Activated CD4-positive, CD25-positive, alpha-beta regulatory T cell treated with anti-CD3 and anti-CD28 coated beads, Interleukin-2, amount 50 U/mL, for 72 hours (primary cell): ENCODE measurements around the gene SLC13A1.
"Not testable (repeated sequence)": the region's sequence is repeated elsewhere in the genome, so short reads cannot be mapped to it uniquely, and the experiment has no call there.

Source experiments
- DNase-seq: peaks from one replicate; pipeline ENCODE4 v3.0.0; 2021

The SLC13A1 gene

DNA sequence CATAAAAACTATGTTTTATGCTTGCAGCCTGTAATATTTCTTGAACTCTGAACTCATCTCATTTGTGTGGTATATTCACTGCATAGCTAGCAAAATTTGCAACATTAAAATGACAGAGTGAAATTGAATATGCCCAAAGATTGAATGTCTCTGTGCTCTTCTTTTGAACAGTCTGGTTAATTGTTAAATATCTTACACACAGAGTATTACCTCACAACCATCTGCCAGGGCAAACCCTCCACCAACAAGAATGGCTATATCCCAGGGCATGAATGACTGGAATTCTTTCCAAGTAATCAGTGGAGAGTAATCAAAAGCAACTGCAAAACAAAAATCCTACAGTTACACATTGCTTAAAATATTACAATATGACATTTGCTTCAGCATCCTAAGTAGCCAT is 76.9 kb downstream of the SLC13A1 start:
- no peak for DNase-seq

DNA sequence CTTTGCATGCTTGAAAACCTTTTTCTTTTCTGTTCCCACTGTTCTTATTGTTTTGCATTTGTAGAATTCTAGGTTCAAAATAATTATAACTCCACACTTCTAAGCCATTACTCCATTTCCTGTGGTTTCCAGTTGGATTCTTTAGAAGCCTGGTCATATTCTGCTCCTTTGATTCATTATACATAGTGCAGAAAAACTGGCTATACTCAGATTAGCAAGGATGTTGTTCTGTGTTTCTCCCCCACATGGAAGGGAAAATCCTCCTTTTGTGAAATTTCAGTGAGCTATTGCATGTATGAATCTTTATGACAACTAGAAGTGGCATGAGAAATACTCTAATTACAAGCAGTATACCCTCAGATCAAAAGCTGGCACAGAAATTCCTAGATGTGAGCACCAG is 79.5 kb downstream of the SLC13A1 start:
- no peak for DNase-seq

DNA sequence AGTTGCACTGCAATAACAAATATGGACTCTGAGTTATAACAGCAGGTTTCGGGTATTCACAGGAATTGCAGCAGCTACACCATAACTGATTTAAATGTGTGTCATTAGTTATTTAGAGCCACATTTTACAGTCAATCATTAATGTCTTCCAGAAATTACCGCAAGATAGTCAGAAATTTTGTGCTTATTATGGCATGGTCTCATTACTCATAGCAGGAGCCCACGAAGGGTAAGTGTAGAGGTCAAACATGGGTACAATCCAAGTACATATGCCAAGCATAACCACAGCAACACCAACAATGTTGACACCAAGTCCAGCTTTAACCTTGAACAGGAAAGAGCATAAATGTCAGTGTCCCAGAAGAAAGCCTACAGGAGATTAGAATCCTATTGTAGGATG is 84.4 kb downstream of the SLC13A1 start:
- no peak for DNase-seq

DNA sequence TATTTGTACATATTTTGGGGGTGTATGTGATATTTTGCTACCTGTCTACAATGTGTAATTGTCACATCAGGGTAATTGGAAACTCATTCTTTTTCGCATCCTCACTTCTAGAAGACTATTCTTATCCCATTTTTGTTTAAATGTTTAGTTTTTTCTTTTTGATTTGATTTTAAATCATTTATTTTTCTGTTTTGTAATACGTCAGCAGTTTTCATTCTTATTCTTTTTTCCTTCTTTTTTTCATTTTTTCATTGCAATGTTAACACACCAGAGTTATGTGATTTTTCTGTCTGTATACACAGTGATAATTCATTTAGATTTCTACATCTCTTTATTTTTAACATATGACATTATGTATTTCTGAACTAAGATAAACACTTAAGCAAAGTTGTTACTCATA is 85.5 kb downstream of the SLC13A1 start:
- no peak for DNase-seq

DNA sequence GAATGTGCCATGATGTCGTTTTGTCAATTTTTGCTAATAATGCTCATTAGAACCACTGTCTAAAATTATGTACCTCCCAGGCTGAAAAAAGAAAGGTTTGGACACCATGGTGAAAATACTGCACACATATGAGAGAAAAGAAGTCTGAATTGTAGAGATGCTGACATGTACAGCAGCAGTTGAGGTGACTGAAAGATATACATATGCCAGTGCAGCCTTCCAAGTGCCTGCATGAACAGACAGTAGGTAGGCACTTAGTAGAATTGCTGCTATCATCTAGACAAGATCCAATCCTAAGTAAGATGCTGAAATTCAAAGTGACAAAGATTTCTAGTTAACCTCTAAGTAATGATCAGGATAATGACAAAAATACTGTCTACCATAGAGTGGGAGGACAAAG is 86.9 kb downstream of the SLC13A1 start:
- no peak for DNase-seq

DNA sequence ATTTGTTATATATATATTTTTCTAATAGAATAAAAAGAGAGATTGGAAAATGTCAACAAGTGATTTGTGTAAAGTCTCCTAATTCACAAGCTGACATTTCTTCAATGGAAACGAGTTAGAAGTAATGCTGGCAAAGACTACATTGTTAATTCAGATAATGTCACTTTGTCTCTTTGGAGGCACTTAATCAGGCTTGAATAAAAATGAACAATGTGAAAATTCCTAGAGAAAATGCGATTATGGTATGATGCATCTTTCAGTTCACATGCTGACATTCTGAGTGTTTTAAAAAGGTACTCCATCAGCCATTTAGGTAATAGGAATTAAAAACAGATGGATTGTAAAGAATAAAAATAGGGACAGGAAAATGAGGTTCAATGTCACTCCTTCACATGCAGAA is 100.1 kb downstream of the SLC13A1 start:
- no peak for DNase-seq

DNA sequence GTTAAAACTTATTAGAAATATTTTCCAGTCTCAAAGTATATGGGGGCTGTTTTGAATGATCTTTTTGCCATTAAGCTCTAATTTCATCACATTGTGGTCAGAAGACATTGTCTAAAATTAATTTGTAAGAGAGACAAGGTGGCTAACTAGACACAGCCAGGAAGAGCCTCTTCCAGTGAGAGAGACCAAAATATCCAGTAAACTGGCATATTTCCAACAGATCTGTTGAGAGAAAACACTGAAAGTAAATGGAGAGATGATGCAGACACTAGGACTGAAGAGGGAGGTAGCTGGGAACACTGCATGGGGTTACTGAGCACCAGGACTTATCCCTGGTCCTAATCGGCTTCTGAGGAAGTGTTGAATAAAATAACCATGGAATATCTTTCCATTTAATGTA is 102.8 kb downstream of the SLC13A1 start:
- DNase-seq: no peak

DNA sequence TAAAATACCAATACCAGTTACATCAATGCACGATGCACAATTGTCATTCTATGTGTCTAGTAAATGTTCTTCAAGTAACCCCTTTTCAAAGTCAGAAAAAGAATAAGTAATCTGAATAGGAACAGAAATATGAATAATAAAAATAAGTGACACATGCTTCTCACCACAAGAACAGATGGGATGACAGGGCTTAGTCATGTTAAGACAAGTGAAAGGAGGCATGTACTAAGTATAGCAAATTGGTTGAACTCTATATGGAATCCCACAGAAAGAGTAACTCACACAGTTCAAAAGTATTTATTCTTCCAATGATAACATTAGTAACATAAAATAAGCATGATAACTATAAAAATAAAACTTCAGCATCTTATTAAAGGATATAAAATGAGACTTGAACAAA is 103.3 kb downstream of the SLC13A1 start:
- no peak for DNase-seq

DNA sequence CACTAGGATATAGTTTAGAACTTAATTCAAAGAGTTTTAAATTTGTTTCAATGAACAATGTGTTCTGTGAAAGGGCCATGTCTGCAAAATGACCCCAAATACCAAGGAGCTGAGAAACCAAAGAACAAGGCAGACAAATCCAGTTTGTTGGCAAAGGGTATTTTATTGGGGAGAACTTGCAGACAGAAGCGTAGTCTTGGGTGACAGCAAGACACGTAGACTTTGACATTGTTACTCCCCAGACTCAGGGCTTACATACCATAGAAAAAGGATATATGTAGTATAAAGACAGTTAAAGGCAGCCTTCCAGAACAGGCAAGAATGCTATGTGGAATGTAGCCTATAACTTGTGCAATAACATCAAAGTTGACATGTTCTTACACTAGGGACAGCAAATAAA is 109.3 kb downstream of the SLC13A1 start:
- no peak for DNase-seq

DNA sequence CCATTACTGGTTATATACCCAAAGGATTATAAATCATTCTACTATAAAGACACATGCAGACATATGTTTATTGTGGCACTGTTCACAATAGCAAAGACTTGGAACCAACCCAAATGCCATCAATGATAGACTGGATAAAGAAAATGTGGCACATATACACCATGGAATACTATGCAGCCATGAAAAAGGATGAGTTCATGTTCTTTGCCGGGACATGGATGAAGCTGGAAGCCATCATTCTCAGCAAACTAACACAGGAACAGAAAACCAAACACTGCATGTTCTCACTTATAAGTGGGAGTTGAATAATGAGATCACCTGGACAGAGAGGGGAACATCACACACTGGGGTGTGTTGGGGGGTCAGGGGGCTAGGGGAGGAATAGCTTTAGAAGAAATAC is 112.9 kb downstream of the SLC13A1 start:
- DNase-seq: not testable (repeated sequence)

DNA sequence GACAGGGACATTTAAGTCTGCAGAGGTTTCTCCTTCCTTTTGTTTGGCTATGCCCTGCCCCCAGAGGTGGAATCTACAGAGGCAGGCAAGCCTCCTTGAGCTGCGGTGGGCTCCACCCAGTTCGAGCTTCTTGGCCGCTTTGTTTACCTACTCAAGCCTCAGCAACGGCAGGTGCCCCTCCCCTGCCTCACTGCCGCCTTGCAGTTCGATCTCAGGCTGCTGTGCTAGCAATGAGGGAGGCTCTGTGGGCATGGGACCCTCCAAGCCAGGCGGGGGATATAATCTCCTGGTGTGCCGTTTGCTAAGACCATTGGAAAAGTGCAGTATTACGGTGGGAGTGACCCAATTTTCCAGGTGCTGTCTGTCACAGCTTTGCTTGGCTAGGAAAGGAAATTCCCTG is 114.9 kb downstream of the SLC13A1 start:
- DNase-seq: not testable (repeated sequence)

DNA sequence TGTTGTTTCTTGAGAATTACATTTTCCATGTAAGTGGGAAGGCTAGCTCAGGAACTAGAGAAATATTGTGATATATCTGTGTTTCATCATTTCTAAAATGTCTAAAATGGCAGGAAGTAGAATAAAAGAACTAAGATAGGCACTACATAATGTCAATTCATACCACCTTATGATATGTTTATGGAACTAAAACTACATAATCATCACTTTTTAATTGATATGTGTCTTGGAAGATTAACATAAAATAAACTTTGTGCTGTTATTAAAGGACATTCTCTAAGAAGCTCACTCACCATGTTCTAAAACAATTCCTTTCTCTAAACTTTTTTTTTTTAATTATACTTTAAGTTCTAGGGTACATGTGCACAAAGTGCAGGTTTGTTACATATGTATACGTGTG is 120.7 kb downstream of the SLC13A1 start:
- no peak for DNase-seq

DNA sequence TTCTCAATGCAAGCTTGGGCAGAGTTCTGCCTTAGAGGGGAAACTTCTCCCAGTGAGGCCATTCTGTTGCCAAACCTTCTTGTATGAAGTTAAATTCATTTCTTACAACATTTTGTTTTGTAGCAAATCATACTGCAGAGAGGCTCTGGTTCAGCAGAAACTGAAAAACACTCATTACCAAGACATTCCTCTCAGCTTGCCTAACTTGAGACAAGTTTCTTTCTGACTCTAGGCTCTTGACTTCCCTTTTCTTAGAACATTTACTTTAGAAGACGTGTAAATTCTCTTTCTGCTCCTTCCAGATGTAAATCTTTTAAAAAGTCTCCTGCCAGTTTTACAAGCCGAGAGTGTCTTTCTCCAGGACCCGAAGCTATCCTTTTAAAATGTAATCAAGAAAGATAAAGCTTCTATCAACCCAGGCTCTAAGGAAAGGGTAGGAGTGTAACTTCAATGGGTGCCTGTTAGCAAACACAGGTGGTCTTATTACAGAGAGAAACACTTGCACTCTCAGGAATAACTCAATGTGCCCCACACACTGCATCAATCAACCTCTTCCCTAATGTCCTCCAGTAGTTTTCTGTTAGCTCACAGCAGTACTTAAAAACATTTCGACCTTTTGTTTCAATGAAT is 123.8 kb downstream of the SLC13A1 start:
- no peak for DNase-seq

DNA sequence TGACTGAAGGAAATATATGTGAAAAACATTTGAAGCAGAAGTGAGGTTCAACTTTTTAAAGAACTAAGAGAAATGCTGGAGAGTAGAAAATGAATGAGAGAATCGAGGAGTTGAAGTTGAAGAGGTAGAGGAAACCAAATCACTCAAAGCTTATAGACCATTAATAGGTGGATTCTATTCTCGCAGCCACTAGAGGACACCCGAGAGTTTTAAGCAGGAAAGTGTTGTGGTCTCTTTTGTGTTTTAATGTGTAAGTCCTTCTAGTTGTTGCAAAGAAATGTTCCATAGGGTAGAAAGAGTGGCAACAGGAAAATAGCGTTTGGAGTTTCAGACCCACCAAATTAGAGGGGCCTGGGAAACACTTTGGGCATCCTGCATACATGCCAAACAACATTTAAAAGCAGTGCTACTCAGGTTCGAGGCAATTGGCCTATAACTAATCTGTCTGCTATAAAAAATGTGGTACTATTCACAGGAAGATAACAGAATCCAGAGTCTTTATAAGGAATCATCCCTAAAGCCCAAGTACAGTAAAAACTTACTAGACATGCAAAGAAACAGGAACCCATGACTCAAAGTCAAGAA is 129.0 kb downstream of the SLC13A1 start:
- no peak for DNase-seq

DNA sequence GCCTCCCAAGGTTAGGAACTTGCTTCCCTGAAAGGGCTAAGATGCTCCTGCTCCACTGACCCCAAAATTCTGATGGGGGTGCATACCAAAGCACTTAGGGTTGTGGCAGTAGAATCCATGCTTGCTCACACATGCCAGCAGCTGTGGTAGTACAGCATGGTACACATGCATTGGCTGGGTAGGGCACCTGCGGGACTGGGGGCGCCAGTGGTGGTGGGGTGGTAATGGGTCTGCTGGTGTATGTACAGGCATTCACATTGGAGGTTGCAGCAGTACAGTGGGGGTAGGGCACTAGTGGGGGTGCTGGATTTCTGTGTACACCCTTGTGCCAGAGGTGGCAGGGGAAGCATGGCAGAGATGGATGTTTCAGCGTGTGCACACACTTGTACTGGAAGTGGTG is 132.0 kb downstream of the SLC13A1 start:
- DNase-seq: no peak
